DMS114 treated with DMSO at 0.1 percent for 48 hours (cell line): Measurements from ENCODE around the gene VAX1.
A peak's percentile ranks its signal among the peaks of the same experiment; 100 is the strongest.
"Not testable (repeated sequence)": the region's sequence is repeated elsewhere in the genome, so short reads cannot be mapped to it uniquely, and the experiment has no call there.

Experiments
- DNase-seq: peaks from one replicate; lab custom pipeline; 2025; ENCODE audit not compliant: unreplicated experiment; lab: John Stamatoyannopoulos, UW

The VAX1 gene, protein sequence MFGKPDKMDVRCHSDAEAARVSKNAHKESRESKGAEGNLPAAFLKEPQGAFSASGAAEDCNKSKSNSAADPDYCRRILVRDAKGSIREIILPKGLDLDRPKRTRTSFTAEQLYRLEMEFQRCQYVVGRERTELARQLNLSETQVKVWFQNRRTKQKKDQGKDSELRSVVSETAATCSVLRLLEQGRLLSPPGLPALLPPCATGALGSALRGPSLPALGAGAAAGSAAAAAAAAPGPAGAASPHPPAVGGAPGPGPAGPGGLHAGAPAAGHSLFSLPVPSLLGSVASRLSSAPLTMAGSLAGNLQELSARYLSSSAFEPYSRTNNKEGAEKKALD

DNA sequence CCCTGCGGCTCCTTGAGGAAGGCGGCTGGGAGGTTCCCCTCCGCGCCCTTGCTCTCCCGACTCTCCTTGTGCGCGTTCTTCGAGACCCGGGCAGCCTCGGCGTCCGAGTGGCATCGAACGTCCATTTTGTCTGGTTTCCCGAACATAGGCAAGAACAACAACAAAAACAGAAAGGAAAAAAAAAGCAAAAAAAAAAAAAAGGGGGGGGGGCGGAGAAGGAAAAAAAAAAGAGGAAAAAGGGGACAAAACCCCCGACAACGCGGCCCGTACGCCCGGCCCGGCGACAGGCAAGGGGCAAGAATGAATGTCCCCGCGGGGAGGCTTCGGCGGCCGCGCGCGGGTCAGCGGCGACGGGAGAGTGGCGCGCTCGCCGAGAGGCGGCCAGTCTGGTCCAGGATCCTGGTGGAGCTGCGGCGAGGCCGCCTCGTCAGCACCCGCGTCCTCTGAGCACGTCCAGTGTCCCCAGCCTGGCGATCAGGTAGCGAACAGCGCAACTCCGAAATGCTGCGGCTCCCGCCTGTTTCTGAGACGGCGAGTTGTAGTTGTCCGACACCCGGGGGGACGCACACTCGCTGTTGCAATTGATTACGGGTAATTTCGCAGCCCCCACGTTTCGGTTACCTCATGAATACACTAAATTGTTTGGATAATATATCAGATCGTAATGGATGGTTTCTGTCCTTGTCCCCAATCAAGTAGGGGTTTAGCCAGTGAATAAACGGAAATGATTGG is at the start of gene VAX1:
TSS of gene VAX1 (minus strand) at position 360 of the 732 bp plus-strand sequence. CDS start at position 146, 214 bp downstream.
- peak; percentile 37 for DNase-seq

DNA sequence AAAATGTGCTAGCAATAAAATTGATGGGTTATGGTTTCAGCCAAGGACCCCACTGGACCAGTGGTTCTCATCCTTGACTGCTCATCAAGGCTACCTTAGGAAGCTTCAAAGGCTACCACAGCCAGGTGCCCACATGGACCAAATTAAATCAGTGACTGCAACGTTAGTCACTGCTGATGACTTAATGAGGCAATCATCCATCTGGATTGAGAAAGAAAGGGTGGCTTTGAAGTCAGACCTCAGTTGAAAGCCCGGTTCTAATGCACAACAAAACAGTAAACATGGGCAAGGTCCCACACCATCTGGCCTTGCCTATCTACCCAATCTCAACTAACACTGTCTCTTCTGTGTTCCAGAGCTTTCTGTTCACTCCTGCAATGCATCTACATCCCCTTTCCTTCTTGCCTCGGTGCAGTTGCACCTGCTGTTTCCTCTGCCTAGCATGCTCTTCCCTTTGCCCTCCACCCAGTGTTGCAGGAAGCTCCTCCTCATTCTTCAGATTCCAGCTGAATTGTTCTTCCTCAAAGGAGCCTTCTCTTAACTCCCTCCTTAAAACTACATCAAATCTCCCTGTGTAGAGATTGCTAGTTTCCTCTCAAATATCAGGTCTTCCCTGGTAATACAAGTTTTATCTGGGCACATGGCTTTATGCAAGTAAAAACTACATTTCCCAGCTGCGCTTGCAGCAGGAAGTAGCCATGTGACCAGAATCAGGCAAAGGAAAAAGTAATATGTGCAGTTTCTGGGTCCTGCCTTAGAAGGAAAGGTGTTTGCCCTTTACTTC is 49.0 kb upstream of the VAX1 start:
- DNase-seq = no peak

GRCh38 chr10:117185817-117186216 is 47.7 kb upstream of the VAX1 start:
- DNase-seq = not testable (repeated sequence)

- DNase-seq = no peak
These were observed 46.8 kb upstream of the VAX1 start for GRCh38 chr10:117184821-117185220.

GRCh38 chr10:117184296-117184695 is 46.2 kb upstream of the VAX1 start:
- DNase-seq = no peak

DNA sequence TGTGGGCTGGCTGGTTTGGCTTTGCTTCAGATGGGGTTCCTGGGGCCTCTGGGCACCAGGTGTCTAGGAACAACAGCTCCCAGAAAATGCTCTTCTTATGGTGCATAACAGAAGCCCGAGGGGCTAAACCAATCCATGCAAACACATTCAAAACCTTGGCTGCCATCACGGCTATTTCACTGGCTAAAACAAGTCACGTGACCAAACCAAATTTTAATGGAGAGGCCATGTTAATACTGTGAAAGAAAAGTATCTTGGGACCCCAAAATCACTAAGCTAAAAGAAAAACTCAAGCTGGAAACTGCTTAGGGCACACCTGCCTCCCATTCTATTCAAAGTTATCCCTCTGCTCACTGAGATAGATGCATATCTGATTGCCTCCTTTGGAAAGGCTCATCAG is 40.1 kb upstream of the VAX1 start:
- DNase-seq = no peak

DNA sequence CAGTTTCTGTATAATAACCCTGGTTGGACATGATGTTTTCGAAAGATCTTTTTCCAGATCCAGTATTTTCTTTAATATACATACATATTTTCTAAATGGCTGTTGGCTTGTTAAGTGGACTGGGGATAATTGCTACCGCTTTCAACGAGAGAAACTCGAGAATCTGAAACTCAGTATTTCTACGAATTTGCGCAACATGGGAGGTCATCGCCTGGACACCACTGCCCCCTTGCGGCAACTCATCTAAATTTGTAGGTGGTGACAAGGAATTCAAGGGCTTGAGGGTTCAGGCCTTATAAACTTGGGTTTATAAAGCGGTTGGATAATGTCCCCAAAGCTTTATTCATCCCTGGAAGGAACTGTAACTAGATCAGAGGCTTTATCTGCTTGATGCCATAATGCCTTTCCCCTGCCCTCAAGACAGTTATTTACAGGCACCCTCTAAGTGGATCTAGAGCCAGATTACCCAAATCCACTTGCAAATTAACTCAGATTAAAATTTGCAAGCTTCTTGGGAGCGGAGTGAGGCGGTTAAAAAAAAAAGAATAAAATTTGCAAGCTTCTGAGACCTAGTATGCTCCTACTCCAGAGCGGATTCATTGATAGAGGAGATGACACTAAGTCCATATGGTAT is 37.9 kb upstream of the VAX1 start:
- DNase-seq = peak; percentile 78

DNA sequence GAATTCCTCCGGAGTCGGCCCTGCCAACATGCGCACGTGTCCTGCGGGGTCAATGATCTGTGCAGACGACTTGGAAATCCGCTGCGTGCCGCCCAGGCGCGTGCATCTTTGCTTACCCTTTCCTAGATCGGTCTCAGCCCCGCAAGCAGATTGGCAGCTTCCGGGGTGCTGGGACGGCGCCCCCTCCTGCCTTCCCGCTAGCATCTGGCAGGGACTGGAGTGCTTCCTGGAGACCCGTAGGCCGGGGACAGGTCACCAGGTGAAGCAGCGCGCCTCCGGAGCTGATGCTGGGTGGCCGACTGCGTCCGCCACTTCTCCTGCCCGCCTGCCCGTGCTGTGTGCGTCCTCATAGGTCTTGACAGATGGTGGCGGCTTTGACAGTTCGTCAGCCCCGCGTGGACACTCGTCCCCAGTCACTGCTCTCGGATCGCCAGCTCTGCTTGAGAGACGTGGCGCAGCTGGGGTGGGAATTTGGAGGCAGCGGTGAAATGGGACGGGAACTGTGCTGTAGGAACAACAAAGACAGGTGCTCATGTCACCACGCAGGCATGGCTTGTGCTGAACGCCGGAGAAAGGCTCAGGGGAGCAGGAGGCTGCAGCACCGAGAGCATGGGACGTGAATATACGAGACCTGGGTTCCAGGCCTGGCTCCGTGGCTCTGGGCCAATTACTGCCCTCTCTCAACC is 37.3 kb upstream of the VAX1 start:
- DNase-seq = no peak

DNA sequence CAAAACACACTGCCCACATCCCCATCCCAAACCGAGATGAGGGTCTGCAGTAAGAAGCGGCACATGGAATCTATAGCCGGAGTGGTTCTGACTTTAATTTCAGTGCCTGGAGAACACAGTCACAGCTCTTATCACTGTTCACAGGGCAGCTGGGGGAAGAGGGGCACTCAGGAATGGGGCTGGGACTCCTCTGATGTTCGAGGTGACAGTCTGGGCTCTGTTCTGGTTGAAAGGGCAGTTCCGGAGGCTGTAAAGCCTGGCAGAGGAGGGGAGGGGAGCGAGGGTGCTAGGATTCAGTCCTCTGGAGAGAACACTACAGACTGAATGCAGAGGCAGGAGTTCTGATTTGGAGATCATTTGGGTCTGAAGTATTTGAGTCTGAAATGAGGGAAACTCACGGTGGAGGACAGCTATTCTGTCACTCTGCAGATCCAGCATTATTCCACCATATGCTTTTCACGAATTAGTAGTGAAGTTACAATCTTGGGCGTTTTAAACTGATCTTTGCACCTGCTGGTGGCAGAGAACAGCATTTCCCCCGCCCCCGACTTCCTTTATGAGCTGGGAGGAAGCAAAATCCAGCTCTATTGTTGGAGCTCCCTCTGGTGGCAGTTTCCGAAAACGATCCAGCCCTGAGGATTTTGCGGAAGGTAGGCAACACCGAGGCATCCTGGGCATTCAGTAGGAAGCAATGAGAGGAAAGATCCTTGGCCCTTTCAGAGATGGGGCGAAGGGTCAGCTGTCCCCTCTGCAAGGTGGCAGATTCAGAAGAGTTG is 36.6 kb upstream of the VAX1 start:
- peak; percentile 70 for DNase-seq

GRCh38 chr10:117170244-117170643 is 32.2 kb upstream of the VAX1 start:
- no peak for DNase-seq

DNA sequence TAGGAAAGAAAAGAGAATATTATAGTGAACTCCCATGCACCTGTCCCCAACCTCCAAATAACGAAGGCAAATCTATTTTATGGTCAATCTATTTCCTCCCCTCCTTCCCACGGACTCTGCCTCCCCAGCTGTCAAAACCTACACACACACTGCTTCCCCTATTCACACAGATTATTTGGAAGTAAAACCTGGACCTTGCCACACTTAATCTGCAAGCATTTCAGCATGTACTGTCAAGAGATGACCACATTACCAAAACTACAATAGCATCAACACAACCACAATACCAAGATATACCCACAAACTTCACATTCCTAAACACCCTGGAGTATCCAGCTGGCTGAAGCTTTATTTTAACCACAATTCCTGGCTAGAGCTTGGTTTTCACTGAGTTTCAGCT is 31.4 kb upstream of the VAX1 start:
- no peak for DNase-seq

DNA sequence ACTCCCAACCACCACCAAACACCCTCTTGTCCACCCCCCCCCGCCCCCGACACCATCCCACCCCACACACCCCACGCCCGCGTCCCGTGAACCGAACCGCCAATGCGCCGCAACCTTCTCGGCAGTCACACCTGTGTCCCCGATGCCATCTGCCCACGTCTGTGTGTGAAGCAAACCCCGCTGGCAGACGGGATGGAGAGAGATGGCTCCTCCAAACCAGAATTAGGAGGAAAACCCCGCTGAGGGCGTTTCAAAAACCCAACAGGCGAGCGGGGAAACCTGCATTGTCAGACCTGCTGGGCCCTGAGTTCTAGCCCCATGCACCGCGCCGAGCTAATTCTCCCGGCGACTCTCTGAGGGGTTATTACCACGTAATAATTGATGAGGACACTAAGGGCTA is 30.7 kb upstream of the VAX1 start:
- DNase-seq = no peak

DNA sequence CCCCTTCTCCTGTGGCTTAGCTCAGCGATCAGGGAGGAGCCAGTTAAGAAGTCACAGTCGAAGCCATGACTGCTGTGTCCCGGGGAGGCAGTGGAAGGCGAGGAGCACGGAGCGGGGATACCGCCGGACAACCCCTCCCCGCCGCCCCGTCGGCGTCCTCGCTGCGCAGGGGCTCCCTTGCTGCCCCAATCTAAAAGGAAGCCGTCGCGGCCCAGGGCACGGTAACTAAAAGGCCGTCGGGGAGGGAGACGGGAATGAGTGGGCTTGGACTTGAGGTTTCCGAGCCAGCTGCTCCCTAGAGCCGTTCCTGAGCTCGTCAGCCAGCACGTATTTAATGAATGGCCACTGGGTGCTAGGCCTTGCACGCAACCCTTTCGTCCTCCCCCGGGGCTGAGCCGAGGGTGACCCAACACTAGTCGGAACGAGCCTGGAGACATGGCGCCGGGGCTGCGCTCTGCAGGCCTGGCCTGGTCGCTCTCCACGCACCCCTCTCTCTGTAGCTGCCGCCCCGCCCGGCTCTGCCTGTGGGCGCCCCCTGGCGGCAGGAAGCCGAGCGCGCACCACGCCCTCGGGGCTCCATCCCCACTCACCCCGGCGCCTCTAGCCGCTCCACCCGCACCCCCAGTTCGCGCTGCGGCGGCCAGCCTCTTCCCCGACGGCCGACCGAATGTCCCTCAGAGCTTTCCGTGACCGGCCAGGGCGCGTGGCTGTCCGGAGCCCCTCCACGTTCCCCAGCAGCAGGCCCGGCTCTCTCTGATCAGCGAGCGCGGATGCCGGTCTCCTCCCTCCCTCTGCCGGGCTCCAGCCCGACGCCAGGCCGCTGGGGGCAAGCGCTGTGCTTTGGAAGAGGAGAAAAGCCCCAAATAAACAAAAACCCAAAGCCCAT is 30.0 kb upstream of the VAX1 start:
- DNase-seq = no peak

DNA sequence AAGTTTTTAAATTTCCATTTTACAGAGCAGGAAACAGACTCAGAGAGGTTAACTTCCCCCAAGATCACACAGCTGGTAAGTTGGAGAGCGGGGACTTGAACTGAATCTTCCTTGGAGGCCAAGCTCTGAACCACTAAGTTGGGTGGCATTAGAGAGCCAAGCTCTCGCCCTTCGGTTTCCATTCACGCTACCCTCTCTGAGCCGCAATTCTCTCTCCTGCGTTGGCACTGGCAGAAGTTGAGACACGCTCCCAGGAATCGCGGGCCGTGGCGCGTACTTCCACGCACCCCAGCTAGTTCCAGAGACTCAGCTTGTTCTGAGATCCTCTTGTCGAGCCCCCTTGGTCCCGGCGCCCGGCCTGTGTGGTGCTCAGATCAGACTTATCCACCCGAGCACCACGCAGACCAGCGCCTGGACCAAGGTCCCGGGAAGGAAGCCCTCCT is 29.3 kb upstream of the VAX1 start:
- no peak for DNase-seq

- DNase-seq = no peak
These were observed 28.6 kb upstream of the VAX1 start for GRCh38 chr10:117166418-117167345.

- DNase-seq = peak; percentile 71
These were observed 27.7 kb upstream of the VAX1 start for GRCh38 chr10:117165538-117166417.
